Activated CD4-positive, alpha-beta T cell treated with anti-CD3 and anti-CD28 coated beads, Interleukin-2, amount 50 U/mL, for 16 hours (primary cell): ENCODE data around the gene HTT.

ENCODE experiments used
- DNase-seq: peaks from one replicate; pipeline ENCODE4 v3.0.0-alpha.2; 2020

The HTT gene

GRCh38 chr4:3223956-3224748 lies 149.7 kb downstream of the HTT start:
- DNase-seq, result no peak

DNA sequence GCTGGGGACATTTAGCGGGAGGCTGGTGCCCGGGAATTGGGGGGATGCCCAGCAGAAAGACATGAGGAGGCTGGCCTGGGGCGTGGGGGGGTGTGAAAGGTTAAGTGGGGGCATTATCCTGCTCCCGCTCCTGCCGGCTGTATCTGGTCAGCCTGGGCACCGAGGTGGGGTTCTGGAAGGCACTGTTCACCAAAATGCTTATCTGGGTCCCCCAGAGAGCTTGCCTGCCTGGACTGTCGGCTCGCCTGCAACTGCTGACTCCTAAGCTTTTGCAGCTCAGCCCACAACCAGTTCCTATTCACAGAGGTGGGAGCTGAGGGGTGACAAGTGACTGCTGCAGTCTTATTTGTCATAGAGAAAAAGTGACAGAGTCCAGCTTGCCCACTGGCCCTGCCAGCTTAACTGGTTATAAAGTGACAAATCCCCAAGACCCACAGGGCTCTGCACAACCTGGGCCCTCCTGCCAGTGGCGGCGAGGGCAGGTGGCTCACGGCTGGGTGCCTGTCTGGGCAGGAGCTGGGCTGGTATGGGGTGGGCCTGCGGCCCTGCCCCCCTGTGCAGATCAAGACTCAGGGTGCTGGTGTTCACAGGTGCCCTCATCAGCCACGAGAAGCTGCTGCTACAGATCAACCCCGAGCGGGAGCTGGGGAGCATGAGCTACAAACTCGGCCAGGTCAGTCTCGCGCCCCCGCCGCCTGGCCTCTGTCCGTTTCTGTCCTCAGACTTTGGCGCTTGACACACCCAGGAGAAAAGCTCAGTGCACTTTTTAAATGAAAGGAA lies 150.8 kb downstream of the HTT start:
- DNase-seq, result no peak

GRCh38 chr4:3225936-3226335 lies 151.5 kb downstream of the HTT start:
- DNase-seq, result no peak

GRCh38 chr4:3226467-3226866 lies 152.0 kb downstream of the HTT start:
- no peak for DNase-seq

DNA sequence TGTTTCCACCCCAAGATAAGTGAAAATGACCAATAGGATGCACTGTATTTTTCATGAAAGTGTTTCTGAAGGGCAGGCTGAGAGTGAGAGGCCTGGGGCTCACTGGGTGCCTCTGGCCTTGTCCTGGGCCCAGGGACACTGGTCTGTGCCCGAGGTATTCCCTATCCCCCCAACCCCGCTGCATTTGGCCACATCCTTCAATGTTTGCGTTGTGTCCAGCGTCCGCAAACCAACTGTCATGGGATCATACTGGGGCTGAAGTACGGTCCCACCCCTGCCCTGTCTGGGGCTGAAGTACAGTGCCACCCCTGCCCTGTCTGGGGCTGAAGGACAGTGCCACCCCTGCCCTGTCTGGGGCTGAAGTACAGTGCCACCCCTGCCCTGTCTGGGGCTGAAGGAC lies 152.5 kb downstream of the HTT start:
- DNase-seq, result no peak

- no peak for DNase-seq
Observed at GRCh38 chr4:3227878-3228675, 153.6 kb downstream of the HTT start.

DNA sequence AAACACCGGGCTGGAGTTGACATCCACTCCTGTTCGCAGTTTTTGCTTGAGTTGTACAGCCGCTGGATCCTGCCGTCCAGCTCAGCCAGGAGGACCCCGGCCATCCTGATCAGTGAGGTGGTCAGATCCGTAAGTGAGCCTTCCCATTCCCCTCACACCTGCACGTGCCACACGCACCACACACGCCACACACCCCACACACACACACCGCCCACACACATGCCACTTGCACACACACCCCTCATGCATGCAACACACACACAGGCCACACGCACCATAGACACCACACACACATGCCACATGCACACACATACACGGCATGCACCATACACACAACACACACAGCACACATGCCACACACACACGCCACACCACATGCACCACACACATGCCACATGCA lies 154.4 kb downstream of the HTT start:
- DNase-seq, result no peak

DNA sequence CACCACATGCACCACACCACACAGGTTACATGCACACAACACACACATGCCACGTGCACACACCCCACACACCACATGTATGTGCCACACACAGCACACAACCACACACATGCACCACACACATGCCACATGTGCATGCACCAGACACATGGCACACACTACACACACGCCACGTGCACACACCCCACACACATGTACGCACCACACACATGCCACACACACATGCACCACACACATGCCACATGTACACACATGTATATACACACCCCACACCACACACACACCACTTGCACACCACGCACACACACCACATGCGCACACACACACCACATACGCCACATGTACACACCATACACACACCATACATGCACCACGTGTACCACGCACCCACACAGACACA lies 154.8 kb downstream of the HTT start:
- DNase-seq, result no peak

GRCh38 chr4:3229964-3230363 lies 155.5 kb downstream of the HTT start:
- DNase-seq, result no peak

GRCh38 chr4:3231471-3231870 lies 157.0 kb downstream of the HTT start:
- no peak for DNase-seq

GRCh38 chr4:3232001-3232400 lies 157.5 kb downstream of the HTT start:
- DNase-seq, result no peak

GRCh38 chr4:3232871-3233271 lies 158.4 kb downstream of the HTT start:
- no peak for DNase-seq

GRCh38 chr4:3233391-3234071 lies 159.1 kb downstream of the HTT start:
- no peak for DNase-seq

DNA sequence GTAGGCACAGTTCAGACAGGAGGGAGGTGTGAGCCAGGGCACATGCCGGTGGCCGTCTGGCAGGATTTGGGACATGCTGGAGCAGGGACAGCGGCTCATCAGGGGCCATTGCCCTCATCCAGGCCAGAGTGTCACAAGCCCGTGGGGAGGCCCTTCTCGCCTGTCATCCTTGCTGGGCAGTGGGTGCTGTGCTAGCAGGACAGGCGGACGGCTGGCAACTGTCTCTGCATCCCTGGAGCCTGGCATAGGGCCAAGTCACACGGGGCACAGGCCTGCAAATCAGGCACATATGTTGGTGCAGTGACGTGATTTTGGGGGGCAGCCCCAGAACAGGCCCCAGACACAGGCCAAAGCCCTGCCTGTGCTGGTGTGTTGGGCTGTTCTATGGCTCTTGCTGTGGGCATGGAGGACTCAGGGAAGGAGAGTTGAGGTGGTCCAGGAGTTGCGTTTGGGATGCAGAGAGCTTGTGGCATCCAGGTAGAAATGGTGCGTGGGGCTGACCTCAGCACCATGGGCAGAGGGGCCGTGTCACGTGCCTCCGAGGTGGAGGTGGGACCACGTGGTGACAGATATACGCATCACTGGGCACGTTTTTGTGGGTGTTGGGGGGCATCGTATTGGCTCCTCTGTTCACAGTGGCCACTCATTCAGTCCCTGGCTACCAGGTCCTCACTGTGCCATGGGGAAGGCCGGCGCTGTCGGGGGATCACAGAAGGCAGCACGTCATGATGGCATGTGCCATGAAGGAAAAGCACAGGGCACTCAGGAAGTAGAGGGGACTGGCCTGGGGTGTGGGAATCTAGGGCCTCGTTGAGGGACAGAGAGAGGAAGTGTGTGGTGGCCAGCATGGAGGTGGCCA lies 159.9 kb downstream of the HTT start:
- no peak for DNase-seq

DNA sequence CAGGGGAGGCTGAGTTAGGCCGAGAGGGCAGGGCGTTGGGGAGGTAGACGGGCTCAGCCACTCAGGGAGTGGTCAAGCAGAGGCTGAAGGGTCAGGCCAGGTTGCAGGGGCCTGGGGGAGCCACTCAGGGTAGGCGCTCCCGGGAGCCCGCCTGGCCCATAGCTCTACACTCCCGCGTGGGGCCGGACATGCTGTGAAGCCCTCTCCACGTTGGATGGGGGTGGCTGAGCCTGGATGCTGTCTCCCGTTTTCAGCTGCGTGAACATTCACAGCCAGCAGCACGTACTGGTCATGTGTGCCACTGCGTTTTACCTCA lies 160.5 kb downstream of the HTT start:
- DNase-seq, result no peak

DNA sequence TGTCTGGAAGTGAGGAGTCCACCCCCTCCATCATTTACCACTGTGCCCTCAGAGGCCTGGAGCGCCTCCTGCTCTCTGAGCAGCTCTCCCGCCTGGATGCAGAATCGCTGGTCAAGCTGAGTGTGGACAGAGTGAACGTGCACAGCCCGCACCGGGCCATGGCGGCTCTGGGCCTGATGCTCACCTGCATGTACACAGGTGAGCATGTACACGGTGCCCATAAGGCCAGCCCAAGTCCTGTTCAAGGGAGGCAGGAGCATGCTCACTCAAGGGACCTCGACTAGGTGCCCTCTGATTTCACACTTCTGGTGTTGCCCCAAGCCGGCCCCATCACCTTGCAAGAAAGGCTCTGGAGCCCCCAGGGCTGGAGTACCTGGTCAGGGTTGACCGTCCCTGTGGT lies 161.1 kb downstream of the HTT start:
- no peak for DNase-seq

DNA sequence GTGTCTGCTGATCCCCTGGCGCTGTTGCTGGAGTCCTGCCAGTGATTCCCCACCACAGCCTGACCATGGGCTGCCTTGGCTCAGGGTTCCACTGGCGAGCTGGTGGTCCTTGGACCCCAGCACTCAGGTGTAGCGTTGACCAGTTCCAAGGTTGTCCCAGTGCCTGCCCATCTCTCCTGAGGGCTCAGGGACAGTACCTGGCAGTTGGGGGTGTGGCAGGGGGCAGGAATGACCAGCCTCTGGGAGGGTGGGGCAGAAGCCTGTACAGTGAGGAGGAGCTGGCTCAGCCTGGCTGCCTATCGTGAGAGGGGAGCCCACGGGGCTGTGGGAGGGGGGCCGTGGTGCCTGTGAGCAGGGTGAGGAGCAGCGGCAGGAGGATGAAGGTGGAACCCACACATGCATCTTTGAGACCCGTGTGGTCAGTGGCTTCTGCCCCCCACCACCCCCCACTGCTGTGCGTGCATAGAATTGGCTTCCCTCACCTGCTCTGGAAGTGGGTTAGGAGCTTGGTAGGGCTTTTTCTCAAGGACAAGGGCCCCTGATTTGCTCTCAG lies 161.9 kb downstream of the HTT start:
- DNase-seq, result no peak

- no peak for DNase-seq
Observed at GRCh38 chr4:3237266-3237665, 162.8 kb downstream of the HTT start.

DNA sequence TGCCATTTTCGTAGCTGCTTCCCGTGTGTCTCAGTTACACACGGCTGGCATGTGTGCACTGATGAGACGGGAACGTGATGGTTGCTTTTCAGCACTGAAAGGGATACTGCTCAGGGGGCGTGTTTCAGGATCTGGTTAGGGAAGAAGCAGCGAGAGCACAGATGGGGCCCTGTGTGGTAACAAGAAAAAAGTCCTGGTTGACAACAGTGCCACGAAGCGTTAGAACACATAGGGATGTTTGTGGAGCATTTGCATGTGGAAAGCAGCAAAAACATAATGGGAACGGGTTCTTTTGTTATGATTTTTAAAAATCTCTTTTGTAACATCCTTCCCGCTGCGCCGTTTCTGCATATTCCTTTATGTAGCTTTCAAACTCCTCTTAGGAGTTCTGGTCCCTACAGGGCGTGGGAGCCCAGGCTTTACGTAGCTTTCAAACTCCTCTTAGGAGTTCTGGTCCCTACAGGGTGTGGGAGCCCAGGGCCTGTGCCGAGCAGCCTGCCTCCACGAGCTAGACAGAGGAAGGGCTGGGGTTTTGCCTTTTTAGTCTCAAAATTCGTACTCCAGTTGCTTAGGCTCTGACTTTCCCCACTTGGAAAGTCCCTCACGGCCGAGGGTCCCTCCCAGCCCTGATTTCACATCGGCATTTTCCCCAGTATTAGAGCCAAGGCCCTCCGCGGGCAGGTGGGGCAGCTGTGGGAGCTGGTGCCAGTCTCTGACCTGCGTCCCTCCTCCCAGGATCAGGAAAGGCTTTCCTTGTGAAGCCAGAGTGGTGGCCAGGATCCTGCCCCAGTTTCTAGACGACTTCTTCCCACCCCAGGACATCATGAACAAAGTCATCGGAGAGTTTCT lies 163.5 kb downstream of the HTT start:
- DNase-seq, result no peak

GRCh38 chr4:3238721-3239120 lies 164.2 kb downstream of the HTT start:
- no peak for DNase-seq

DNA sequence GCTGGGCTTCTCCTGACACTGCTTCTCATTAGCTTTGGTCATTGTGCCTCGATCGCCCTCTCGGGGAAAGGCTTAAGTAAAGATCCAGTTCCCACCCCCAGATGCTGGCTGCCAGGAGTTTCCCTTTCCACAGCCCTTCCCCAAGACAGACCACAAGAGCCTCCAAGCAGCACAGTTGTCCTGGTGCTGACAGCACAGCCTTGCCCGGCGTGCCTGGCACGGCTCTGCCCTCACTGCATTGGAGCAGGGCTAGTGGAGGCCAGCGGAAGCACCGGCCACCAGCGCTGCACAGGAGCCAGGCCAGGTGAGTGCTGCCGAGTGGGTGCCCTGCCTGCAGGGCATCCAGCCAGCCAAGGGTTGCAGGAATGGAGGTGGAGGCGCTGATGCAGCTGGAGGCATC lies 164.8 kb downstream of the HTT start:
- DNase-seq, result no peak
